ENCODE results near the gene DOC2B. TPM values are rescaled to one million over a fixed set of nuclear protein-coding genes. Genes with fewer than 3 reads are reported as not detected.
"Not testable (repeated sequence)": the region's sequence is repeated elsewhere in the genome, so short reads cannot be mapped to it uniquely, and the experiment has no call there.

The DOC2B gene
- total RNA-seq, 2 donors from 2014 or later: 11.9 to 18.5 TPM

DNA sequence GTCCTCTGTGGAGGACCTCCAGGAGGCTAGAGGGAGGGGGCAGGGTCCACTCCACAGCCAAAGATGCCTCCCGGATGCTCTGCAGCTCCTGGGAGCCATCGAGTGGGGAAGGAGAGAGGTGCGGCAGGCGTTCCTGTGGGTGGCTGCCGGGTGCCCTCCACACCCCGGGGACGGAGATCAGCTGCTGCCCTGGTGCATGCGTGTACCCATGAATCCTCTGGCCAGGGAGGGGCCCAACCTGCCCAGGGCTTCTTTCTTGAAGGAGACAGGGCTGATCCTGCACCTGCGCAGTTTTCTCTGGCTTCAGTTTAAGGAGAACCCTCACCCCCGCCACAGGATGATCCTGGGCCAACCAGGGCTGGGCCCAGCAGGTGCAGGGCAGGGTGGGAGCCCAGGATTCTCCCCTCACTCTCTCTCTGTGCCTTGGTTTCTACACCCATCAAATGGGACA is 33.5 kb upstream of the DOC2B start:
- DNase-seq (ENCODE audit: low spot score): peak; percentile 82
- intact Hi-C loops (cut with DNase I): no loop called here

GRCh38 chr17:213286-214105 is 32.0 kb upstream of the DOC2B start:
- peak; percentile 77 for DNase-seq (ENCODE audit: low spot score)
- intact Hi-C loops (cut with DNase I): no loop called here

DNA sequence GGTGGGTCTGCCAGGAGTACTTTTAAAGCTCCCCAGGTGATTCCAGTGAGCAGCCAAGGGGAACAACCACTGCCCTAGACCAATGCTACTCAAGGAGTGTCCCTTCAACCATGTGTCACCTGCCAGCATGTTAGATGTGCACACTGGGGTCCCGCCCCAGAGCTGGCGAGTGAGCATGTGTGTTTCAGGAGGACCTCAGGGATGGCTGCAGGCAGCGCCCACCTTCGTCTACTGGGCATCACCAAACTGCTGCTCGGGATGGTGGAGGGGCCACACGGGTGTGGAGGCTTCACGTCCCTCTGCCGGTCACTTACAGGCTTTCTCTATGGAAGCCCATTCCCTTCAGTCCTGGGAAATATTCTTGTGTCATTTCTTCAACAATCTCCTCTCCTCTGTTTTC is 29.0 kb upstream of the DOC2B start:
- intact Hi-C loops (cut with DNase I): no loop called here
- DNase-seq (ENCODE audit: low spot score): peak; percentile 53

DNA sequence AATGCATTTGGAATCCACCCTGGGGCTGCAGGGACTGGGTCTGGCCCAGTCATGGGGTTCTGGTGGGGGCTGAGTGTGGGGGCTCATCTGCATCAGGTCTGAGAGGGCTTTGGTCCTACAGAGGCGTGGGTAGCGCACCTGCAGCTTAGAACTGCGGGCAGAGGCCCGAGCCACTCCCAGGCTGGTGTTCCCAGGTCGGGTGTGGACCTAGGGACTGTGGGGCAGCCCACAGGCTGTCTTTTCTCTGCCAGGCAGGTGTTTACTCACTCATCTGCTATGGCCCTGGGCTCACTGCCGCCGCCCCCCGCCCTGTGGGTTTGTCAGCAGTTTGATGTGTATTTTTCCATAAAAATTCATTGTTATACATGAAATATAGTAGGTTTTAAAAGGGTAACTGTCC is 27.0 kb upstream of the DOC2B start:
- peak; percentile 77 for DNase-seq (ENCODE audit: low spot score)
- intact Hi-C loops (cut with DNase I): loop anchor here in 1 of 2 donors (10.0 kb wide), 1 partner anchor 146 kb away; the partner anchor contains the start of gene RPH3AL

- intact Hi-C loops (cut with DNase I): loop anchor here in 1 of 2 donors (10.0 kb wide), 1 partner anchor 147 kb away; the partner anchor contains the start of gene RPH3AL
These were observed 26.3 kb upstream of the DOC2B start for GRCh38 chr17:207775-208174.

DNA sequence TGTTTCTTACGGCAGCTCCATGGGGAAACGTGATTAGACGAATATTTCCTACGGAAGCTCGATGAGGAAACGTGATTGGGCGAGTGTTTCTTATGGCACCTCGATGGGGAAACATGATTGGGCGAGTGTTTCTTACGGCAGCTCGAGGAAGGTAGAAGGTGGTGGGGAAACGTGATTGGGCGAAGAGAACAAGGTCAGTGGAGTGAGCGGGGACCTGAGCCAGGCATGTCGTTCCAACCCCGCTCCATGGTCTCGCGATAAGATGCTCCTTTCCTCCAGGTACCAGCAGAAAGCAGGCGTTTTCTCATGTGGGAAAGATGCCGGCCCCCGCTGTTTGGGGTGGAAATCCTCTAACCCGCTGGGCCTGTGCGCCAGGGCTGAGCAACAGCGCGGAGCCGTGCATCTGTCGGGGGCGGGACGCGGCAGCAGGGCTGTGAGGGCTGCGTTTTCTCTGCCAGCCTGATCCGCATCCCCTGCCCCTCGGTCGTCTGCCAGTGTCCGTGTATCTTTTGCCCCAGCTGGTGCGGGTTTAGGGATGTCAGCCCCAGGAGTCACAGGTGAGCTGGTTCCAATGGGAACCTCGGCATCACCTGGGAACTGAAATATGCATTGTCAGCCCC is 25.6 kb upstream of the DOC2B start:
- intact Hi-C loops (cut with DNase I): loop anchor here in 1 of 2 donors (10.0 kb wide), 1 partner anchor 148 kb away; the partner anchor contains the start of gene RPH3AL
- peak; percentile 79 for DNase-seq (ENCODE audit: low spot score)

More at GRCh38 chr17:207775-208174, 26.3 kb upstream of the DOC2B start:
- DNase-seq (ENCODE audit: low spot score): no peak

DNA sequence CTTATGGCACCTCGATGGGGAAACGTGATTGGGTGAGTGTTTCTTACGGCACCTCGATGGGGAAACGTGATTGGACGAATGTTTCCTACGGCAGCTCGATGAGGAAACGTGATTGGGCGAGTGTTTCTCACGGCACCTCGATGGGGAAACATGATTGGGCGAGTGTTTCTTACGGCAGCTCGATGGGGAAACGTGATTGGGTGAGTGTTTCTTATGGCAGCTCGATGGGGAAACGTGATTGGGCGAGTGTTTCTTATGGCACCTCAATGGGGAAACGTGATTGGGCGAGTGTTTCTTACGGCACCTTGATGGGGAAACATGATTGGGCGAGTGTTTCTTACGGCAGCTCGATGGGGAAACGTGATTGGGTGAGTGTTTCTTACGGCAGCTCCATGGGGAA is 25.0 kb upstream of the DOC2B start:
- DNase-seq (ENCODE audit: low spot score): peak; percentile 0
- intact Hi-C loops (cut with DNase I): loop anchor here in 1 of 2 donors (10.0 kb wide), 1 partner anchor 148 kb away; the partner anchor contains the start of gene RPH3AL

GRCh38 chr17:205817-206216 is 24.4 kb upstream of the DOC2B start:
- peak; percentile 47 for DNase-seq (ENCODE audit: low spot score)
- intact Hi-C loops (cut with DNase I): loop anchor here in 1 of 2 donors (10.0 kb wide), 1 partner anchor 149 kb away; the partner anchor contains the start of gene RPH3AL

DNA sequence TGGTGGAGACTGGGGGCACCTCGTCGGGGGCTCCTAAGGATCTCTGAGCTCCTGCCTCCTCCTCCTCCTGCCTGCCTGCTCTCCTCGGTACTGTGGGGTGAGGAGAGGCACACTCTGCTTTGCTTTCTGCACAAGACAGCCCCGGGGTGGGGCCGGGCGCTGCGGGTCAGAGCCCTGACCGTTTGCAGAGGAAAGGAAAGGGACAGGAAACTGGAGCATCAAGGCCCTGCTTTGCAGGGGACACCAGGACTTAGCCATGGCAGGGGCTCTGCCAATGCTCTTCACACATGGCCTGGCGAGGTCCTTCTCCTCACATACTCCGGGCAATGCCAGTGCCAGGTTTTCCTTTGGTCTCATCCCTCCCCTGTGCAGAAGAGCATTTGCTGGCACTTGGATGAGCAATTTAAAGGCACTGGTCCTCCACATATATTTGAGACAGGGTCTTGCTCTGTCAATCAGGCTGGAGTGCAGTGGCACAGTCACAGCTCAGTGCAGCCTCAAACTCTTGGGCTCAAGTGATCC is 23.8 kb upstream of the DOC2B start:
- peak; percentile 51 for DNase-seq (ENCODE audit: low spot score)
- intact Hi-C loops (cut with DNase I): loop anchor here in 1 of 2 donors (10.0 kb wide), 1 partner anchor 150 kb away; the partner anchor contains the start of gene RPH3AL

GRCh38 chr17:204427-205147 is 23.1 kb upstream of the DOC2B start:
- intact Hi-C loops (cut with DNase I): loop anchor here in 1 of 2 donors (10.0 kb wide), 1 partner anchor 150 kb away; the partner anchor contains the start of gene RPH3AL
- peak; percentile 47 for DNase-seq (ENCODE audit: low spot score)

- DNase-seq (ENCODE audit: low spot score): peak; percentile 66
- intact Hi-C loops (cut with DNase I): loop anchor here in 1 of 2 donors (10.0 kb wide), 1 partner anchor 152 kb away; the partner anchor contains the start of gene RPH3AL
These were observed 21.1 kb upstream of the DOC2B start for GRCh38 chr17:202501-202951.

GRCh38 chr17:201736-202135 is 20.3 kb upstream of the DOC2B start:
- DNase-seq (ENCODE audit: low spot score): peak; percentile 56
- intact Hi-C loops (cut with DNase I): loop anchor here in 1 of 2 donors (10.0 kb wide), 1 partner anchor 153 kb away; the partner anchor contains the start of gene RPH3AL

- peak; percentile 50 for DNase-seq (ENCODE audit: low spot score)
- intact Hi-C loops (cut with DNase I): loop anchor here in 1 of 2 donors (10.0 kb wide), 1 partner anchor 154 kb away; the partner anchor contains the start of gene RPH3AL
These were observed 19.8 kb upstream of the DOC2B start for GRCh38 chr17:201257-201656.

GRCh38 chr17:200586-200985 is 19.1 kb upstream of the DOC2B start:
- intact Hi-C loops (cut with DNase I): loop anchor here in 1 of 2 donors (1.0 to 10.0 kb wide), 2 partner anchors 22 to 154 kb away; partner anchors contain the start of gene RPH3AL
- peak; percentile 26 for DNase-seq (ENCODE audit: low spot score)

DNA sequence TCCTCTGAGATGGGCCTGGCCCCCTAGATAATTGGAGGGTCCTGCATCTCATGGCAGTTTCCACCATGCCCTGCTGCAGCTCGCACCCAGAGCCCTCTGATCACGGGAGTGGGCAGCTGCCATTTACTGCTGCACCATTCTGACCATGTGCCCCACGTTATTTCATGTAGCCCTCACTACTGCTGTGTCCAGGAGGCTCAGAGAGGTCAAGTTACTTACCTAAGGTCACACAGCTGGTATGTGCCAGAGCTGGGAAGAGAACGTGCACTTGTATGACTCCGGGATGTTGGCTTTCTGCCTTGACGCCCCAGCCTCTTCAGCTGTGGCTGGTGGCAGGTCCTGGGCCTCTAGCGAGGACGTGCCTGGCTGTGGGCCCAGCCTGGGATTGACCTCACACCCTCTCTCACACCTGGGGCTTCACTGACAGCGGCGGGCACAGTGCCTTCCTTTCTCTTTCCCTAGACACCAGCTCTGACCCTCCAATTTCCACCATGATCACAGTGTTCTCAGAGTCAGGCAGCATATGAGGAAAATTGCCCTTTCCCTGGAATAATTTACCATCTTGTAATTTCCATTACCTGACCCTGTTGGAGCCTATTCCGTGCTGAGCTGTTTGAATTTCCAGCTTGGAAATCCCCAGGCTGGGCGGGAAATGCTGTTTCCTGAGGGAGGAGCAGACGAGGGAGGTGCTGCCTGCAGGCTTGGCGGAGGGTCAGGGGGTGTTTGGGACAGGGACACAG is 18.5 kb upstream of the DOC2B start:
- peak; percentile 82 for DNase-seq (ENCODE audit: low spot score)
- intact Hi-C loops (cut with DNase I): loop anchor here in 1 of 2 donors (1.0 to 10.0 kb wide), 2 partner anchors 22 to 155 kb away; partner anchors contain the start of gene RPH3AL

- DNase-seq (ENCODE audit: low spot score): peak; percentile 72
- intact Hi-C loops (cut with DNase I): no loop called here
These were observed 17.7 kb upstream of the DOC2B start for GRCh38 chr17:199191-199604.

DNA sequence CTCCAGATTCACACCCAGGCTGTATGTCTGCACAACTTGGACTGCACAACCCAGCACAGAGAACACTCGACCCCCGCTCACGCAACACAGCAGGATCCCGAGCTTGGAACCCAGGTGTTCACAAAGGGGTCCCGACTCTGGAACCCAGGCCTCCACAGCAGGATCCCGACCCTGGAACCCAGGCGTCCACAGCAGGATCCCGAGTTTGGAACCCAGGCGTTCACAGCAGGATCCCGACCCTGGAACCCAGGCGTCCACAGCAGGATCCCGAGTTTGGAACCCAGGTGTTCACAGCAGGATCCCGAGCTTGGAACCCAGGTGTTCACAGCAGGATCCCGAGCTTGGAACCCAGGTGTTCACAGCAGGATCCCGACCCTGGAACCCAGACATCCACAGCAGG is 16.8 kb upstream of the DOC2B start:
- DNase-seq (ENCODE audit: low spot score): peak; percentile 45
- intact Hi-C loops (cut with DNase I): not testable (repeated sequence)

DNA sequence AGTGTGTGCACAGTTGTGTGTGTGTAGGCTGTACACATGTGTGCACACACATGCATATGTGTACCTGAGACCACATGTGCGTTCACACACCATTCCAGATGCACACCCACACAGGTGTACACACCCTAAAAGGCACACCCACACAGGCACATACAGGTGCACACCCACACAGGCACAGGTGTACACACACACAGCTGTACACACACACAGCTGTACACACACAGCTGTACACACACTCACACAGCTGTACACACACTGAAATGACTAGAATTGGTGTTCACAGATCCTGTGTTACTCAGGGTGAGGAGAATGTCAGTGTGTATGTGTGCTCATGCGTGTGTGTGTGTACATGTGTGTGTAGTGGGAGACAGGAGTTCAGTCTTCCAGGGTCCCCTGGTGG is 15.9 kb upstream of the DOC2B start:
- peak; percentile 35 for DNase-seq (ENCODE audit: low spot score)
- intact Hi-C loops (cut with DNase I): no loop called here
